Stimulated activated CD8-positive, alpha-beta memory T cell treated with anti-CD3 and anti-CD28 coated beads, Interleukin-15, amount 100 ng/mL, for 24 hours (primary cell): ENCODE results near the gene PEAK3.
"Not testable (repeated sequence)": the region's sequence is repeated elsewhere in the genome, so short reads cannot be mapped to it uniquely, and the experiment has no call there.

Experiments
- DNase-seq: peaks from one replicate; pipeline ENCODE4 v3.0.0-alpha.2; 2020; ENCODE audit warnings: low read depth

Gene PEAK3

GRCh38 chr19:2288818-2289713 lies 7.1 kb upstream of the PEAK3 start:
- DNase-seq, result no peak

GRCh38 chr19:2288338-2288817 lies 6.4 kb upstream of the PEAK3 start:
- no peak for DNase-seq

GRCh38 chr19:2287585-2288337 lies 5.8 kb upstream of the PEAK3 start:
- DNase-seq, result no peak

- no peak for DNase-seq
Observed at GRCh38 chr19:2286402-2287140, 4.6 kb upstream of the PEAK3 start.

GRCh38 chr19:2283835-2284507 lies 2.0 kb upstream of the PEAK3 start:
- DNase-seq, result no peak

- DNase-seq, result no peak
Observed at GRCh38 chr19:2282862-2283237, 875 bp upstream of the PEAK3 start.

- not testable (repeated sequence) for DNase-seq
Observed at GRCh38 chr19:2281265-2282061, 512 bp downstream of the PEAK3 start.

- DNase-seq, result no peak
Observed at GRCh38 chr19:2280633-2281264, 1.2 kb downstream of the PEAK3 start.

- no peak for DNase-seq
Observed at GRCh38 chr19:2278459-2279158, 3.4 kb downstream of the PEAK3 start.

- no peak for DNase-seq
Observed at GRCh38 chr19:2277138-2277537, 4.8 kb downstream of the PEAK3 start.

- no peak for DNase-seq
Observed at GRCh38 chr19:2276429-2276986, 5.5 kb downstream of the PEAK3 start.

GRCh38 chr19:2275588-2276428 lies 6.2 kb downstream of the PEAK3 start:
- DNase-seq, result no peak

GRCh38 chr19:2274931-2275535 lies 6.9 kb downstream of the PEAK3 start:
- no peak for DNase-seq

GRCh38 chr19:2274185-2274711 lies 7.7 kb downstream of the PEAK3 start:
- DNase-seq, result no peak

GRCh38 chr19:2273356-2274184 lies 8.4 kb downstream of the PEAK3 start:
- DNase-seq, result peak; percentile 63

GRCh38 chr19:2271234-2272103 lies 10.5 kb downstream of the PEAK3 start:
- DNase-seq, result no peak
